ENCODE data around the gene HERPUD2.

Gene HERPUD2

GRCh38 chr7:35652124-35652523, 42.8 kb downstream of the HERPUD2 start:
- Histone ChIP-seq H3K4me3 (ENCODE audit: low read depth in 1 of 5, low read length in 5 of 5) (no peak overlapping the region), H3K27ac (ENCODE audit: low read depth, low read length) (no peak overlapping the region), H3K9ac (ENCODE audit: low read length in 5 of 5) (no peak overlapping the region), H3K9me3 (ENCODE audit: control insufficient read depth in 5 of 5, low read length in 5 of 5) (peaks cover 0 to 6% (median 0%) of the 10 kb centered on the region in 5 donors), H3K27me3 (ENCODE audit: control insufficient read depth in 5 of 5, insufficient read depth in 4 of 5, low read length in 5 of 5) (no peaks in the 10 kb centered on the region), H3K4me1 (ENCODE audit: control insufficient read depth in 5 of 5, insufficient read depth in 5 of 5, low read length in 5 of 5) (peaks cover 0 to 14% (median 5%) of the 10 kb centered on the region in 5 donors), H3K36me3 (ENCODE audit: control insufficient read depth in 5 of 5, insufficient read depth in 5 of 5, low read length in 5 of 5) (peaks cover 7 to 19% (median 15%) of the 10 kb centered on the region in 5 donors)

DNA sequence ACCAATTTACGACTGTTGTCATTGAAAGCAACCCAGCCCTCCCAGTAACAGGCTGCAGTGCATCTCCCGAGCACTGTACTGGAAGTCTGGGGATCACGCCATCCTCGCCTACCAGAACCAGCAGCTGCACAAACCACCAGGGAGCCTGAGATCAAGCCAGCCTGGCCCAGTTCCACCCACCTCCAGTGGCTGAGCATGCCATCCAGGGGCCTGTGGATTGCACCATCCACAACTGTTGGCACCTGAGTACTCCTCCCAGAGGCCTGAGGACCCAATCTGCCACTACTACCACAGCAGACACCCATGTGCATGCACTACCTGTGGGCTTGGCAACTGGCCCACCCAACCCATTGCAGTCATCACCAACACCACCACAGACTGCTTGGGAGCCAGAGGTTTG, 44.2 kb downstream of the HERPUD2 start:
- Histone ChIP-seq H3K27me3 (ENCODE audit: control insufficient read depth in 5 of 5, insufficient read depth in 4 of 5, low read length in 5 of 5) (no peaks in the 10 kb centered on the region), H3K9me3 (ENCODE audit: control insufficient read depth in 5 of 5, low read length in 5 of 5) (peaks cover 0 to 6% (median 0%) of the 10 kb centered on the region in 5 donors), H3K4me3 (ENCODE audit: low read depth in 1 of 5, low read length in 5 of 5) (no peak overlapping the region), H3K4me1 (ENCODE audit: control insufficient read depth in 5 of 5, insufficient read depth in 5 of 5, low read length in 5 of 5) (peaks cover 0 to 24% (median 15%) of the 10 kb centered on the region in 5 donors), H3K36me3 (ENCODE audit: control insufficient read depth in 5 of 5, insufficient read depth in 5 of 5, low read length in 5 of 5) (peaks cover 7 to 17% (median 11%) of the 10 kb centered on the region in 5 donors), H3K27ac (ENCODE audit: low read depth, low read length) (no peak overlapping the region), H3K9ac (ENCODE audit: low read length in 5 of 5) (no peak overlapping the region)

DNA sequence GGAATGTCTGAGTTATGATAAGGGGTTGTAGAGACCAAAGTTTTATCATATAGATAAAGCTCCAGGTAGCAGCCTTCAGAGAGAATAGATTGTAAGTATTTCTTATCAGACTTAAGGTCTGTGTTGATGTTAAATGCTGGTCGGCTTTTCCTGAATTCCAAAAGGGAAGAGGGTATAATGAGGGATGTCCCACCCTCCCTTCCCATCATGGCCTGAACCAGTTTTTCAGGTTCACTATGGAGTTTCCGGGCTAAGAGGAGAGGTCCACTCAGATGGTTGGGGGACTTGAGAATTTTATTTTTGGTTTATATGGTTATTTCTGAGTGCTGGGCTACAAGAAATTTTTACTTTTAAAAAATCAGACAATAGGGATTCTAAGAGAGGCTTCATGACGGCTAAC, 45.2 kb downstream of the HERPUD2 start:
- Histone ChIP-seq H3K36me3 (ENCODE audit: control insufficient read depth in 5 of 5, insufficient read depth in 5 of 5, low read length in 5 of 5) (peaks cover 7 to 17% (median 9%) of the 10 kb centered on the region in 5 donors), H3K9me3 (ENCODE audit: control insufficient read depth in 5 of 5, low read length in 5 of 5) (peaks cover 0 to 6% (median 0%) of the 10 kb centered on the region in 5 donors), H3K4me1 (ENCODE audit: control insufficient read depth in 5 of 5, insufficient read depth in 5 of 5, low read length in 5 of 5) (peaks cover 0 to 24% (median 15%) of the 10 kb centered on the region in 5 donors), H3K4me3 (ENCODE audit: low read depth in 1 of 5, low read length in 5 of 5) (no peak overlapping the region), H3K9ac (ENCODE audit: low read length in 5 of 5) (no peak overlapping the region), H3K27ac (ENCODE audit: low read depth, low read length) (no peak overlapping the region), H3K27me3 (ENCODE audit: control insufficient read depth in 5 of 5, insufficient read depth in 4 of 5, low read length in 5 of 5) (no peaks in the 10 kb centered on the region)

DNA sequence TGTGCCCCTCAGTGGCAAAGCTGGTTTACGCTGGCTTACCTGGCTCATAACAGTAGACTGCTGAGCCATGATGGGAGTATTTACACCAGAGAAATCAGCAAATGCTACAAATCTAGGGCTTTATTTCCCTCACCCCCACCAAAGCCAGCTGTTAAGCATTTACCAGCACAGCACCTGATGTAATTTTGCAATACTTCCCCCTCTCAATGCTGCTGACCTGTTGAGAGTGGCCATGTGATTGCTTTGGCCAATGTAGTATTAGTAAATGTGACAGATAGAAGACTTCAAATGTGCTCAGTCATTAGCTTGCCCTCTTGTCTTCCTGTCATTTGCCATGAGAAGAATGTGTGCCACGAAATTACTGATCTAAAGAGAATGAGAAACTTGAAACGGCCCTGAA, 46.6 kb downstream of the HERPUD2 start:
- H3K36me3 ChIP-seq (ENCODE audit: control insufficient read depth in 5 of 5, insufficient read depth in 5 of 5, low read length in 5 of 5) = peaks cover 6 to 17% (median 9%) of the 10 kb centered on the region in 5 donors
- H3K4me3 ChIP-seq (ENCODE audit: low read depth in 1 of 5, low read length in 5 of 5) = no peak overlapping the region
- H3K27me3 ChIP-seq (ENCODE audit: control insufficient read depth in 5 of 5, insufficient read depth in 4 of 5, low read length in 5 of 5) = no peaks in the 10 kb centered on the region
- H3K4me1 ChIP-seq (ENCODE audit: control insufficient read depth in 5 of 5, insufficient read depth in 5 of 5, low read length in 5 of 5) = peaks cover 0 to 24% (median 15%) of the 10 kb centered on the region in 5 donors
- no peak overlapping the region for H3K9ac ChIP-seq (ENCODE audit: low read length in 5 of 5)
- H3K9me3 ChIP-seq (ENCODE audit: control insufficient read depth in 5 of 5, low read length in 5 of 5) = peaks cover 0 to 6% (median 0%) of the 10 kb centered on the region in 5 donors
- H3K27ac ChIP-seq (ENCODE audit: low read depth, low read length) = no peak overlapping the region

- Histone ChIP-seq H3K27ac (ENCODE audit: low read depth, low read length) (peak overlapping the region; percentile 18), H3K27me3 (ENCODE audit: control insufficient read depth in 5 of 5, insufficient read depth in 4 of 5, low read length in 5 of 5) (no peaks in the 10 kb centered on the region), H3K36me3 (ENCODE audit: control insufficient read depth in 5 of 5, insufficient read depth in 5 of 5, low read length in 5 of 5) (peaks cover 0 to 15% (median 9%) of the 10 kb centered on the region in 5 donors), H3K4me1 (ENCODE audit: control insufficient read depth in 5 of 5, insufficient read depth in 5 of 5, low read length in 5 of 5) (peaks cover 0 to 24% (median 15%) of the 10 kb centered on the region in 5 donors), H3K9me3 (ENCODE audit: control insufficient read depth in 5 of 5, low read length in 5 of 5) (no peaks in the 10 kb centered on the region), H3K4me3 (ENCODE audit: low read depth in 1 of 5, low read length in 5 of 5) (no peak overlapping the region), H3K9ac (ENCODE audit: low read length in 5 of 5) (peak overlapping the region in 1 of 5 donors; percentile 31)
Observed at GRCh38 chr7:35647171-35647574, 47.8 kb downstream of the HERPUD2 start.

DNA sequence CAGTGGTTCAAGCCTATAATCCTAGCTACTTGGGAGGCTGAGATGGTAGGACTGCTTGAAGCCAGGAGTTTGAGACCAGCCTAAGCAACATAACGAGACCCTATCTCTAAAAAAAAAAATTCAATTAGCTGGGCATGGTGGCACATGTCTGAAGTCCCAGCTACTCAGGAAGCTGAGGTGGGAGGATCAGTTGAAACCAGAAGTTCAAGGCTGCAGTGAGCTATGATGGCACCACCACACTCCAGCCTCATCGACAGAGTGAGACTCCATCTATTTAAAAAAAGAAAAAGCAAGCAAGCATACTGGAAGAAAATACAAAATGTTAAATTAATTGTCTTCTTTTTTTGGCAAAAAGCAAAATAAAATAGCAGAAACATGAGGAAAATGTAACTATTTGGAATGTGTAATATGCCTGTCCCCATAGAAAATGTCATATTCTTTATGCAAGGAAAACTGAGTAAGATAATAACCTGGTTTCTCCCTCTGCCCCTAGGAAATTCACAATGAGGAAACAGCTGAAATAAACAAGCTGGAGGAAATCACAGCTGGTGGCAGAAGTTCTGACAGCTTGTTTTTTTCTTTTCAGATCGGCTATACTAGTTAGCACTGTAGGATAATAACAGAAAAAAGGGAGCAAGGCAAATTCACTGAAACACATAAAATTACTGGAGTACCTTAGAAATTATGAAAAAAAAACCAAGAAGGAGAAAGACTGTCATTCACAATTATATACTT, 48.5 kb downstream of the HERPUD2 start:
- H3K27me3 ChIP-seq (ENCODE audit: control insufficient read depth in 5 of 5, insufficient read depth in 4 of 5, low read length in 5 of 5) = no peaks in the 10 kb centered on the region
- H3K36me3 ChIP-seq (ENCODE audit: control insufficient read depth in 5 of 5, insufficient read depth in 5 of 5, low read length in 5 of 5) = peaks cover 0 to 15% (median 9%) of the 10 kb centered on the region in 5 donors
- H3K4me3 ChIP-seq (ENCODE audit: low read depth in 1 of 5, low read length in 5 of 5) = no peak overlapping the region
- peak overlapping the region in 2 of 5 donors; percentile 12 to 31 for H3K9ac ChIP-seq (ENCODE audit: low read length in 5 of 5)
- peak overlapping the region; percentile 18 for H3K27ac ChIP-seq (ENCODE audit: low read depth, low read length)
- H3K9me3 ChIP-seq (ENCODE audit: control insufficient read depth in 5 of 5, low read length in 5 of 5) = no peaks in the 10 kb centered on the region
- peaks cover 0 to 24% (median 15%) of the 10 kb centered on the region in 5 donors for H3K4me1 ChIP-seq (ENCODE audit: control insufficient read depth in 5 of 5, insufficient read depth in 5 of 5, low read length in 5 of 5)

DNA sequence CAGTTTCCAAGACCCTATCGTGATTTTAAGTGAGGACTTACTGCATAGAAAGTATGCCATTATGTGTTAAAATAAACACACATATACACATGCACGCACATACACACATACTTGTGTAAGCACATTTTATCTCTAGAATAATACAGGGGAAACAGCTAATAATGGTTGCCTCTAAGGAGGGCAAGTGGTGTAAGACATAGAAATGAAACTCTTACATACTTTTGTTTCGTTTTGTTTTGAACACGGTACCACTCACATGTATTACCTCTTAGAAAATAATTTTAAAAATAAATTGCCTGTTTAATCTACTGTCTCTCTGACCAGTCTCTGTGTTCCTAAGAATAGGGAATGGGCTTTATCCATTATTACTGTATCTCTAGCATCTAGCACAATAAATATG, 49.2 kb downstream of the HERPUD2 start:
- peaks cover 0 to 24% (median 15%) of the 10 kb centered on the region in 5 donors for H3K4me1 ChIP-seq (ENCODE audit: control insufficient read depth in 5 of 5, insufficient read depth in 5 of 5, low read length in 5 of 5)
- H3K9ac ChIP-seq (ENCODE audit: low read length in 5 of 5) = no peak overlapping the region

DNA sequence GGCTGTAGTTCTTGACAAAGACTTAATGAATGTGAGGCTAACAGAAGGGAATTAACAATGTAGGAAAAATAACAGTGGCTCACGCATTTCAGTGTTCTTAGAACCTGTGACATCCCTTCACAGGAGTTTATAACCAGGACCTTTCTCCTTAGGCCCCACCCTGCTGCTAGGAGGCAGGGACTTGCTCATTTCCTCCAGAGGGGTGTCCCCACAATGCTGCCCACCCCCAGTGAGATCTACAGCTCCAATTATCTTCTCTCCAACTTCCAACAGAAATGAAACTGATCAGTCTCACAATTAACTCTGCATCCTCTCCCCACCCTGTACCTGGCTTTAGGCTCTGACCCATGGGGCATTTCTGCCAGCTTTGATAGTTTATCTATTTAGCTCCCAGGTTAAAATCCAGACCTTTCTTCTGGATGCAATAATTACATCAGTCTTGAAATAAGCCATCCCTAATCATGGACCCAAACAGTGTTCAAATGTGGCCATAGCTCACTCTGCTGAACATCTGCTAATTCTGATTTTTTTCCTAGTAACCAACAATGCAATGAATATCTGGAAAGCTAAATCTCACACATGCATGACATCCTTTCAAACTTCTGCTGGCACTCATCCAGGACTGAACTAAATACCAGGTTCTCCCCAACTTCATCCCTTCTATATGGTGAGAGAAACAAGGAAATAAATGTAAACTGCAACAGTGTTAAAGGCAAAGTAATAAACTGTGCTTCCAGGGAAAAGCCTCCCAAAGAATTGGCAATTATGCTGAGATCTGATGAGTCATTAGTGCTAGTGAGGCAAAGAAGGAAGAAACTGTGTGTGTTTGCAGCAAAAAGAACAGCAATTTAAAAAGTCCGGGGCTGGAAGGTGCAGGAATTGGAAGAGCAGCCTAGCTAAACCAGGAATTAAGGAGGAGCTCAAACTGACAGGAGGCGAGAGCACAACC, 64.6 kb downstream of the HERPUD2 start:
- H3K36me3 ChIP-seq (ENCODE audit: control insufficient read depth in 5 of 5, insufficient read depth in 5 of 5, low read length in 5 of 5) = peaks cover 37 to 55% (median 51%) of the 10 kb centered on the region in 5 donors
- no peaks in the 10 kb centered on the region for H3K9me3 ChIP-seq (ENCODE audit: control insufficient read depth in 5 of 5, low read length in 5 of 5)
- H3K4me3 ChIP-seq (ENCODE audit: low read depth in 1 of 5, low read length in 5 of 5) = no peak overlapping the region
- no peaks in the 10 kb centered on the region for H3K27me3 ChIP-seq (ENCODE audit: control insufficient read depth in 5 of 5, insufficient read depth in 4 of 5, low read length in 5 of 5)
- no peak overlapping the region for H3K27ac ChIP-seq (ENCODE audit: low read depth, low read length)
- H3K4me1 ChIP-seq (ENCODE audit: control insufficient read depth in 5 of 5, insufficient read depth in 5 of 5, low read length in 5 of 5) = no peaks in the 10 kb centered on the region
- H3K9ac ChIP-seq (ENCODE audit: low read length in 5 of 5) = no peak overlapping the region

More for the DNA sequence above, 49.2 kb downstream of the HERPUD2 start:
- H3K4me3 ChIP-seq (ENCODE audit: low read depth in 1 of 5, low read length in 5 of 5) = no peak overlapping the region
- no peaks in the 10 kb centered on the region for H3K9me3 ChIP-seq (ENCODE audit: control insufficient read depth in 5 of 5, low read length in 5 of 5)
- H3K27ac ChIP-seq (ENCODE audit: low read depth, low read length) = no peak overlapping the region
- no peaks in the 10 kb centered on the region for H3K27me3 ChIP-seq (ENCODE audit: control insufficient read depth in 5 of 5, insufficient read depth in 4 of 5, low read length in 5 of 5)
- H3K36me3 ChIP-seq (ENCODE audit: control insufficient read depth in 5 of 5, insufficient read depth in 5 of 5, low read length in 5 of 5) = peaks cover 0 to 9% (median 5%) of the 10 kb centered on the region in 5 donors

DNA sequence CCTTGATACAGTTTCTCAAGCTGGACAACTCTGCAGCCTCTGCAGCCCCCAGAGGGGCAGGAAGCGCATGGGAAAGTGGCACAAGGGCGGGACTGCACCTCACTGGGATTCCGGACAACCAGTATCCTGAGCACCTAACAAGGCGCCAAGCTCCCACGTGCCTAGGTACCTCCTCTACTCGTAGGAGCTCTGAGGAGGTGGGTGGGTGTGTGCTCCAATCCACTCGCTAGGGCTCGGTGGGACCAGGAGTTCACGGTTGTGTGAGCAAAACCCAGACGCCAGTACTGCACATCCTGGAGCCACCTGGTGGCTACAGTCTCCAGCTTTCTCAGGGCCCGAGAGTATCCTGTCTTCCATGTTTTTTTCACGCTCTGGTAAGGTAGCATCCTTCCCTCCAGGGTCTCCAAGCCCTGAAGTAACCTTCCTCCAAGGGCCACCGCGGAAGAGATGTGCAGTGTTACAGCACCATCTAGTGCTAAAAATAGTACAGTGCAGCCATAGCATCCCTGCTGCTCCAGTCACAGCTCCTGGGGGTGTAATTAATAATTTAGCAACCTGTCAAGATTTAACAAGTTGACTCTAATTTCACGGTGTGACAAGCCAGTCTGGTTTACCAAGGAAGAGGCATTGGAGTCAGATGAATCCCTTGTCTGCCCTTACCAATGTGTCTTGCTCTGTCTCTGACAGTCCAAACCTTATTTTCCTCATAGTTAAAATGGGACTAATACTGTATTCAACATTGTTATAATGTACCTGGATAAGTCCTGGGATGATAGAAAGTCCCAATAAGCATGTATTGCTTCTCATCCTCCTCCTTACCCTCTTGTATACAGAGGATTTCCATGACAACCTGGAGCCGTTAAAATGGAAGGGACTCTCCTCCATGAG, 70.4 kb downstream of the HERPUD2 start:
- peaks cover 0 to 8% (median 6%) of the 10 kb centered on the region in 5 donors for H3K4me1 ChIP-seq (ENCODE audit: control insufficient read depth in 5 of 5, insufficient read depth in 5 of 5, low read length in 5 of 5)
- H3K9ac ChIP-seq (ENCODE audit: low read length in 5 of 5) = peak overlapping the region in 1 of 5 donors; percentile 30
- H3K9me3 ChIP-seq (ENCODE audit: control insufficient read depth in 5 of 5, low read length in 5 of 5) = no peaks in the 10 kb centered on the region
- H3K36me3 ChIP-seq (ENCODE audit: control insufficient read depth in 5 of 5, insufficient read depth in 5 of 5, low read length in 5 of 5) = peaks cover 4 to 18% (median 18%) of the 10 kb centered on the region in 5 donors
- no peaks in the 10 kb centered on the region for H3K27me3 ChIP-seq (ENCODE audit: control insufficient read depth in 5 of 5, insufficient read depth in 4 of 5, low read length in 5 of 5)
- no peak overlapping the region for H3K27ac ChIP-seq (ENCODE audit: low read depth, low read length)
- H3K4me3 ChIP-seq (ENCODE audit: low read depth in 1 of 5, low read length in 5 of 5) = peak overlapping the region in 1 of 5 donors; percentile 34

All from subcutaneous abdominal adipose tissue (tissue), 5 donors.